Endothelial cell of umbilical vein (primary cell): ENCODE results near the gene MEF2D. TPM values are rescaled to one million over a fixed set of nuclear protein-coding genes. Genes with fewer than 3 reads are reported as not detected.
A peak's percentile ranks its signal among the peaks of the same experiment; 100 is the strongest.

ENCODE experiments used
- BruUV-seq: library from RNA; stranded (reverse); fragments of 400-500 nt; replicated peaks from 2 replicates; lab custom pipeline; 2021; lab: Mats Ljungman, UMichigan
- CTCF ChIA-PET: fragments of 300-600, 350-600 bp; sonication (Branson Sonifier 250); formaldehyde crosslinking; loops from one replicate; lab custom pipeline; 2021; ENCODE audit warnings: antibody characterized with exemption, inconsistent platforms; lab: Charles Lee
- POLR2A ChIA-PET: fragments of 300-600, 350-600 bp; sonication (Branson Sonifier 250); formaldehyde crosslinking; loops from one replicate; lab custom pipeline; 2021; ENCODE audit warnings: antibody characterized with exemption, inconsistent platforms; lab: Charles Lee
- DNase-seq: peaks from one replicate; pipeline ENCODE4 v3.0.0-alpha.2; 2011; ENCODE audit warnings: low read depth, low spot score
- FAIRE-seq: peaks from 2 replicates; lab custom pipeline; 2011; peaks lifted over from hg19 to GRCh38; lab: Jason Lieb, UNC
- H2AFZ ChIP-seq: 2 replicates; pipeline ENCODE4 v1.6.0; 2012; ENCODE audit warnings: low read depth, low read length, control low read depth, inconsistent platforms
- H3K27ac ChIP-seq: 2 replicates; pipeline ENCODE4 v1.5.1; 2011; ENCODE audit warnings: low read depth, mild to moderate bottlenecking, control low read depth, low read length, moderate library complexity; ENCODE audit not compliant: insufficient read depth
- H3K27me3 ChIP-seq, 2 experiments: 2 replicates each; pipeline versions ENCODE4 v1.6.0 to v1.6.1; 2011; ENCODE audit warnings: low read length in 2 of 2, mixed read lengths in 1 of 2; ENCODE audit not compliant: control insufficient read depth in 2 of 2, insufficient read depth in 2 of 2
- H3K36me3 ChIP-seq, 2 experiments: 2 replicates in 1 of 2; 3 replicates in 1 of 2; pipeline ENCODE4 v1.5.1; 2011; ENCODE audit warnings: low read length in 2 of 2, mild to moderate bottlenecking in 1 of 2, moderate library complexity in 1 of 2; ENCODE audit not compliant: control insufficient read depth in 2 of 2, insufficient read depth in 2 of 2; ENCODE audit errors: extremely low read depth in 1 of 2
- H3K4me1 ChIP-seq: 3 replicates; pipeline ENCODE4 v1.5.1; 2011; ENCODE audit warnings: mild to moderate bottlenecking, low read length; ENCODE audit not compliant: control insufficient read depth, insufficient read depth; ENCODE audit errors: extremely low read depth
- H3K4me2 ChIP-seq: 2 replicates; pipeline ENCODE4 v1.6.1; 2011; ENCODE audit warnings: low read length, control low read depth, mixed read lengths; ENCODE audit not compliant: insufficient read depth
- H3K4me3 ChIP-seq, 3 experiments: fragments of 200-600 bp in 1 of 3; sonication (generic), shearing (Covaris generic) in 1 of 3; replicated peaks in 1 of 3; 2 replicates each; pipeline ENCODE4 v1.5.1; 2011 to 2016; ENCODE audit warnings: control low read depth in 3 of 3, low read length in 3 of 3, mild to moderate bottlenecking in 2 of 3, inconsistent platforms in 1 of 3, low read depth in 1 of 3, moderate library complexity in 1 of 3; ENCODE audit not compliant: insufficient read depth in 1 of 3
- H3K79me2 ChIP-seq: 2 replicates; pipeline ENCODE4 v1.6.0; 2012; ENCODE audit warnings: low read length, inconsistent platforms; ENCODE audit not compliant: control insufficient read depth, insufficient read depth
- H3K9ac ChIP-seq: replicated peaks from 2 replicates; pipeline ENCODE3; 2011; ENCODE audit warnings: low read length, control low read depth; ENCODE audit not compliant: insufficient read depth; ENCODE audit errors: extremely low read depth
- H3K9me1 ChIP-seq: replicated peaks from 3 replicates; pipeline ENCODE4 v1.6.0; 2011; ENCODE audit warnings: mild to moderate bottlenecking, low read length; ENCODE audit not compliant: control insufficient read depth, insufficient read depth; ENCODE audit errors: extremely low read depth
- H3K9me3 ChIP-seq: replicated peaks from 2 replicates; pipeline ENCODE4 v1.5.1; 2012; ENCODE audit warnings: low read length, inconsistent platforms; ENCODE audit not compliant: control insufficient read depth, insufficient read depth
- H4K20me1 ChIP-seq: replicated peaks from 2 replicates; pipeline ENCODE3; 2011; ENCODE audit warnings: mild to moderate bottlenecking, low read length; ENCODE audit not compliant: control insufficient read depth, insufficient read depth; ENCODE audit errors: extremely low read depth
- EZH2 ChIP-seq: IDR thresholded peaks from 2 replicates; pipeline ENCODE4 v1.6.1; 2012; ENCODE audit warnings: borderline replicate concordance, low read depth, mild to moderate bottlenecking, moderate library complexity, low read length, inconsistent platforms; ENCODE audit not compliant: severe bottlenecking
- FOS ChIP-seq: IDR thresholded peaks from 2 replicates; pipeline ENCODE4 v1.6.1; 2011; ENCODE audit warnings: mild to moderate bottlenecking, low read length, moderate library complexity, borderline replicate concordance; ENCODE audit not compliant: insufficient read depth
- GATA2 ChIP-seq: IDR thresholded peaks from 2 replicates; pipeline ENCODE4 v1.7.0; 2011; ENCODE audit warnings: low read depth, mild to moderate bottlenecking, moderate library complexity, mixed read lengths, low read length; ENCODE audit not compliant: insufficient read length, insufficient read depth
- JUN ChIP-seq: IDR thresholded peaks from 2 replicates; pipeline ENCODE4 v1.6.1; 2011; ENCODE audit warnings: borderline replicate concordance, low read depth; ENCODE audit not compliant: insufficient read length, insufficient read depth
- MYC ChIP-seq: IDR thresholded peaks from one replicate; pipeline ENCODE4 v1.6.1; 2011; ENCODE audit warnings: mild to moderate bottlenecking, low read depth, low read length
- POLR2A ChIP-seq: IDR thresholded peaks from 2 replicates; pipeline ENCODE4 v1.6.1; 2012; ENCODE audit warnings: low read depth, mild to moderate bottlenecking, control low read depth, low read length
- POLR2AphosphoS5 ChIP-seq: IDR thresholded peaks from 2 replicates; pipeline ENCODE4 v1.6.1; 2012; ENCODE audit warnings: low read depth, mild to moderate bottlenecking, control low read depth, low read length, moderate library complexity; ENCODE audit not compliant: insufficient read depth
- dilution Hi-C: fragments of 300-500 bp; cut with MboI; formaldehyde crosslinking; loops from one replicate; pipeline ENCODE4 v1.15.0; 2019; ENCODE audit warnings: low sequenced_read_pairs; ENCODE audit not compliant: extremely low pct_ligation_motif_present
- intact Hi-C: fragments of 100-400 bp; cut with micrococcal nuclease; formaldehyde crosslinking; loops from one replicate; pipeline ENCODE4 v1.10.0; 2022
- polyA plus RNA-seq, 4 experiments: library from polyadenylated mRNA; depleted of rRNA in 3 of 4; stranded (reverse) in 3 of 4; unstranded in 1 of 4; fragments of >200 nt; gene quantifications; 2 replicates each; pipeline versions ENCODE4 v1.2.1 to v1.2.3, GENCODE V29; 2011 to 2012; ENCODE audit warnings: missing spikeins in 1 of 4
- total RNA-seq: library from RNA; stranded (reverse); gene quantifications from 2 replicates; pipeline ENCODE4 v1.2.3, GENCODE V29; 2021
- TF ChIP-seq, protein P1 (sequence below): IDR thresholded peaks from 2 replicates; pipeline ENCODE4 v1.6.1; 2011; ENCODE audit not compliant: insufficient read depth, insufficient read length
- TF ChIP-seq, protein P2 (sequence below), 2 donors: IDR thresholded peaks; 1 replicate in 1 of 2; 2 replicates in 1 of 2; pipeline ENCODE4 v1.5.1; 2011; ENCODE audit warnings: low read length in 2 of 2, mild to moderate bottlenecking in 2 of 2, moderate library complexity in 2 of 2, control low read depth in 1 of 2, inconsistent platforms in 1 of 2, low read depth in 1 of 2; ENCODE audit not compliant: insufficient read depth in 1 of 2; ENCODE audit errors: extremely low read depth in 1 of 2

MEF2D gene
- total and polyA plus RNA-seq, 2 donors (not counting 3 experiments of a cell fraction or from before 2014, with no cell fraction given): 45.4 to 52.2 TPM

DNA sequence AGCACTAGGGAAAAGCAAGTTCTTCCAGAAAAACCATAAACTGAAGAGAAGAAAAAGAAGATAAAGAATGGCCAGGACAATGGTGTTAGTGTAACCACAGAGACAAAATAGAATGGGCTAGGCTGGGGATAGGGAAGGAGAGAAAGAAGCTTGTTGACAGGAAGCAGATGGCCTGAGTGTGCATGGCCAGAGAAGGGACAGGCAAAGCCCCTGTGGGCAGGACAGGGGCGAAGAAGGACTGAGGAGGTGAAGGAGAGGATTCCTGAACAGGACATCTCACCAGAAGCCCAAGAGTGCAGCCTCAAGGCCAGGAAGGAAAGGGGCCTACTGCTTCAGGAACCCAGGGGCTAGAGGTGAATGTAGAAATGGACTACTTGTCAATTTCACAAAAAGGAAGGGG, 42.5 kb upstream of the MEF2D start:
- peaks cover 9 to 15% of the 10 kb centered on the region in 2 experiments for H3K36me3 ChIP-seq
- no peaks in the 10 kb centered on the region for H3K4me1 ChIP-seq
- intact Hi-C loops (no loop called here), dilution Hi-C loops (no loop called here)
- ChIA-PET POLR2A (no interaction called here), CTCF (interaction anchor here (2.5 kb wide), 1 partner anchor 62 kb away, joined by 13 read pairs; no protein-coding TSS in a partner anchor)
- no peaks in the 10 kb centered on the region for H3K79me2 ChIP-seq
- no peaks in the 10 kb centered on the region for H3K9me1 ChIP-seq
- H2AFZ ChIP-seq: no peak overlapping the region
- H3K9ac ChIP-seq: no peak overlapping the region
- no peak overlapping the region for H3K27ac ChIP-seq
- H4K20me1 ChIP-seq: no peaks in the 10 kb centered on the region
- no peak overlapping the region for H3K4me3 ChIP-seq
- BruUV-seq: no TSS peak
- H3K4me2 ChIP-seq: no peak overlapping the region
- peak; percentile 55 for DNase-seq
- no peaks in the 10 kb centered on the region for H3K27me3 ChIP-seq
- TF ChIP-seq MYC (no peak), GATA2 (no peak), POLR2A (no peak), POLR2AphosphoS5 (no peak), JUN (no peak), FOS (no peak), EZH2 (no peak)
- no peak for FAIRE-seq
- no peaks in the 10 kb centered on the region for H3K9me3 ChIP-seq

DNA sequence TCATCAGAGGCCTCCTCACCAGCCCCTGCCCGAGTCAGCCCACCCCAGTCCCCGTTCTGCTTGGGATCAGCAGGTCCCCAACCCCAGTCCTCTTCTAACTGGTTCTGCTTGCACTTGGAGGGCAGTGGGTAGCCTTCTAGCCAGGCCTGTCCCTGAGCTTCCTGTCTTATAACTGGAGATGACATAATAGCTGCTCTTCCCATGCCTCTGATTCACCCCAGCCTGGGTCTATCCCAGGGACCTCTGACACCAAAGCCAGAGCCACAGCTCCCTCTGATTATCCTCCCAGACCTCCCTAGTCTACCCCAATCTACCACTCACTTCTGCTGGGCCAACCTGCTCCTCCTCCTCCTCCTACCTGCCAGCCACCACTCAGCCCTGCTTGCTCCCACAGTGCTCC, 40.4 kb upstream of the MEF2D start:
- POLR2A ChIA-PET: no interaction called here
- Histone ChIP-seq H3K27ac (no peak overlapping the region), H3K4me3 (no peak overlapping the region), H3K36me3 (peaks cover 6 to 12% of the 10 kb centered on the region in 2 experiments), H3K79me2 (no peaks in the 10 kb centered on the region), H3K9me3 (no peaks in the 10 kb centered on the region), H3K9ac (no peak overlapping the region), H4K20me1 (no peaks in the 10 kb centered on the region), H3K27me3 (no peaks in the 10 kb centered on the region), H2AFZ (no peak overlapping the region), H3K9me1 (no peaks in the 10 kb centered on the region), H3K4me1 (no peaks in the 10 kb centered on the region), H3K4me2 (no peak overlapping the region)
- intact Hi-C loops (no loop called here), dilution Hi-C loops (no loop called here)
- FAIRE-seq (no peak), DNase-seq (no peak)
- CTCF ChIA-PET: interaction anchor here (2.4 kb wide), 1 partner anchor 60 kb away, joined by 13 read pairs; no protein-coding TSS in a partner anchor
- no peak for TF ChIP-seq JUN
- no peak for TF ChIP-seq MYC
- TF ChIP-seq POLR2AphosphoS5: no peak
- TF ChIP-seq EZH2: no peak
- TF ChIP-seq POLR2A: no peak
- TF ChIP-seq, protein P1, sequence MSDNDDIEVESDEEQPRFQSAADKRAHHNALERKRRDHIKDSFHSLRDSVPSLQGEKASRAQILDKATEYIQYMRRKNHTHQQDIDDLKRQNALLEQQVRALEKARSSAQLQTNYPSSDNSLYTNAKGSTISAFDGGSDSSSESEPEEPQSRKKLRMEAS: no peak
- TF ChIP-seq GATA2: no peak
- TF ChIP-seq, protein P2, sequence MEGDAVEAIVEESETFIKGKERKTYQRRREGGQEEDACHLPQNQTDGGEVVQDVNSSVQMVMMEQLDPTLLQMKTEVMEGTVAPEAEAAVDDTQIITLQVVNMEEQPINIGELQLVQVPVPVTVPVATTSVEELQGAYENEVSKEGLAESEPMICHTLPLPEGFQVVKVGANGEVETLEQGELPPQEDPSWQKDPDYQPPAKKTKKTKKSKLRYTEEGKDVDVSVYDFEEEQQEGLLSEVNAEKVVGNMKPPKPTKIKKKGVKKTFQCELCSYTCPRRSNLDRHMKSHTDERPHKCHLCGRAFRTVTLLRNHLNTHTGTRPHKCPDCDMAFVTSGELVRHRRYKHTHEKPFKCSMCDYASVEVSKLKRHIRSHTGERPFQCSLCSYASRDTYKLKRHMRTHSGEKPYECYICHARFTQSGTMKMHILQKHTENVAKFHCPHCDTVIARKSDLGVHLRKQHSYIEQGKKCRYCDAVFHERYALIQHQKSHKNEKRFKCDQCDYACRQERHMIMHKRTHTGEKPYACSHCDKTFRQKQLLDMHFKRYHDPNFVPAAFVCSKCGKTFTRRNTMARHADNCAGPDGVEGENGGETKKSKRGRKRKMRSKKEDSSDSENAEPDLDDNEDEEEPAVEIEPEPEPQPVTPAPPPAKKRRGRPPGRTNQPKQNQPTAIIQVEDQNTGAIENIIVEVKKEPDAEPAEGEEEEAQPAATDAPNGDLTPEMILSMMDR (IDR thresholded peaks at IDR 0.05; ENCODE audit: extremely low read depth in 1 of 2, insufficient read depth in 1 of 2, low read depth in 1 of 2, low read length in 2 of 2): no peak
- no peak for TF ChIP-seq FOS
- no TSS peak for BruUV-seq
